Calu3 (cell line): ENCODE data around the gene FOXJ1. TPM values are rescaled to one million over a fixed set of nuclear protein-coding genes. Genes with fewer than 3 reads are reported as not detected.
A peak's percentile ranks its signal among the peaks of the same experiment; 100 is the strongest.

Experiments used
- BruUV-seq: library from RNA; stranded (reverse); fragments of 400-500 nt; replicated peaks from 2 replicates; lab custom pipeline; 2021; lab: Mats Ljungman, UMichigan
- CTCF ChIA-PET: fragments of 300-600 bp; sonication (Branson Sonifier 250); formaldehyde crosslinking; loops from one replicate; lab custom pipeline; 2022; ENCODE audit warnings: antibody characterized with exemption; lab: Charles Lee
- DNase-seq: peaks from one replicate; pipeline ENCODE4 v3.0.0; 2022
- H3K27ac Mint-ChIP-seq: one replicate; pipeline ENCODE4 v1.8.0; 2022; ENCODE audit warnings: mixed read lengths; ENCODE audit not compliant: unreplicated experiment
- H3K27me3 Mint-ChIP-seq: one replicate; pipeline ENCODE4 v1.8.0; 2022; ENCODE audit warnings: mixed read lengths; ENCODE audit not compliant: unreplicated experiment
- H3K36me3 Mint-ChIP-seq: one replicate; pipeline ENCODE4 v1.8.0; 2022; ENCODE audit warnings: mild to moderate bottlenecking, moderate library complexity, mixed read lengths; ENCODE audit not compliant: insufficient read depth, unreplicated experiment
- H3K4me1 Mint-ChIP-seq: one replicate; pipeline ENCODE4 v1.8.0; 2022; ENCODE audit warnings: mild to moderate bottlenecking, low read depth, mixed read lengths; ENCODE audit not compliant: unreplicated experiment
- H3K4me3 Mint-ChIP-seq: one replicate; pipeline ENCODE4 v1.8.0; 2022; ENCODE audit warnings: mild to moderate bottlenecking, low read depth, moderate library complexity, mixed read lengths; ENCODE audit not compliant: unreplicated experiment
- H3K9me3 Mint-ChIP-seq: one replicate; pipeline ENCODE4 v1.8.0; 2022; ENCODE audit warnings: low read depth, mixed read lengths; ENCODE audit not compliant: unreplicated experiment
- CTCF ChIP-seq: fragments of 200-600 bp; IDR thresholded peaks from one replicate; pipeline ENCODE4 v1.8.0; 2022; ENCODE audit warnings: antibody characterized with exemption; ENCODE audit not compliant: unreplicated experiment
- intact Hi-C: fragments of 100-400 bp; cut with micrococcal nuclease; formaldehyde crosslinking; loops from one replicate; pipeline ENCODE4 v1.10.0; 2022; ENCODE audit not compliant: unreplicated experiment
- total RNA-seq: library from RNA; stranded (reverse); gene quantifications from 2 replicates; pipeline ENCODE4 v1.2.3, GENCODE V29; 2022

FOXJ1 gene
- total RNA-seq, 1 experiment from 2014 or later: not detected

GRCh38 chr17:76104140-76104895 is 36.7 kb downstream of the FOXJ1 start:
- no peaks in the 10 kb centered on the region for H3K27me3 Mint-ChIP-seq
- DNase-seq: no peak
- peak overlapping the region; percentile 72 for H3K27ac Mint-ChIP-seq
- no peak for TF ChIP-seq CTCF
- no peaks in the 10 kb centered on the region for H3K9me3 Mint-ChIP-seq
- BruUV-seq: no TSS peak
- H3K4me3 Mint-ChIP-seq: peak overlapping the region; percentile 94
- H3K36me3 Mint-ChIP-seq: peaks cover 30% of the 10 kb centered on the region
- CTCF ChIA-PET: no interaction called here
- intact Hi-C loops: no loop called here
- no peaks in the 10 kb centered on the region for H3K4me1 Mint-ChIP-seq

DNA sequence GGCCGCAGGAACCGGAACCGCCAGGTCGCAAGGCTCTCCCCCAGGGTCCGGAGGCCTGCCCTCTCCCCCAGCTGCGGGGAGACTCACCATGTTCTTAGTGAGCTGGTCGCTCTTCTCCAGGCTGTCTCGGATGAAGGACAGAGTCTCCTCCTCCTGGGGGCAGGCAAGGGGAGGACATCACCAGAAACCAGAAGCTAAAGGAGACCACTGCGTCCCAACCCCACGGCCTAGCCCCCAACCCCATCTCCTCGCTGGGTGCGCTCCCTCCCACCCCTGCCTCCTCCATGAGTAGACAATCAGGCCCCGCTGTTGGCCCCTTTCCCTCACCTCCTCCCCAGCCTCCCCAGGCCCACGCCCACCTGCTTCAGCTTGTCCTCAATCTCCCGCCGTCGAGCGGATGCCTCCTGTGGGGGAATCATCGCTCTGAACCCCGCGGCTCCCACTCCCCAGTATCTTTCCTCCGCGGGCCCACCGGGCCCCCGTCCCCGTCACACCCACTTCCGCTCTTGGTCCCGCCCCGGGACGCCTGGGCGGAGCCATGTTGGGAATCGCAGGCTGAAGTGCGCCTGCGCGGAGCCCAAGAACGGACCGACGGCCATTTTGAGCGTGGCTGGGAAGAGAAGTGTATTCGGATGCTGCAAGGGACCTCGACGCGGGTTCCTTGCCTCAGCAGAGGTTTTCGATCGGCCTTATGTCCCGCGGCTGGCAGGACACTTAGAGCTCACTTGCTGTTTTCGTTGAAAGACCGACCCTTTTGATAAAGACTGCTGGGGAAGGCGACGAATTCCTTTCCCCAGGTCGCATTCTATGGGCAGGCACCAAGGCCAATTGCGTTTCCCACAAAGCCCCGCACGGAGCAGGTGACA is 37.5 kb downstream of the FOXJ1 start, which contains the start of gene EXOC7:
Gene EXOC7 (minus strand): TSS at position 514 of the 866 bp plus-strand sequence. CDS start 95 bp downstream, at position 419.
- no peaks in the 10 kb centered on the region for H3K4me1 Mint-ChIP-seq
- intact Hi-C loops: no loop called here
- H3K9me3 Mint-ChIP-seq: no peaks in the 10 kb centered on the region
- CTCF ChIA-PET: interaction anchor here (1.1 to 1.2 kb wide), 2 partner anchors 89 to 176 kb away, joined by 3 to 4 read pairs; no protein-coding TSS in a partner anchor
- TF ChIP-seq CTCF: no peak
- peak within 1 kb of the TSS; percentile 94 for H3K4me3 Mint-ChIP-seq
- BruUV-seq: no TSS peak
- H3K27me3 Mint-ChIP-seq: no peaks in the 10 kb centered on the region
- H3K36me3 Mint-ChIP-seq: peaks cover 35% of the 10 kb centered on the region
- peak; percentile 93 for DNase-seq
- H3K27ac Mint-ChIP-seq: peak within 1 kb of the TSS; percentile 72

DNA sequence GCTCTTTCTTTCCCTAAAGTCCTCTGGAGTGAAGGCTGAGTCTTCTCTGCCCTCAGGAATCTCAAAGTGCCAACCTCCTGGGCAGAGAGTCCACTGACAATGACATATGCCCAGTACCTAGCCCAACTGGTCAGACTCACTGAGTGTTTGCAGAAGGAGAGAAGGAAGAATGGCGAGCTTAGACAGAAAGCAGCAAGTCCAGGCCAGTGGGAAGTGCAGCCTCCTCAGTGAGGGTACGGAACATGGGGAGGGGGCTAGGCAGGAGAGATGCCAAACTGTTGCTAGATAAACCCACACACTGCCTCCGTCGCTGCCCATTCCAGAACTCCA is 38.1 kb downstream of the FOXJ1 start:
- H3K4me3 Mint-ChIP-seq: peak overlapping the region; percentile 94
- intact Hi-C loops: no loop called here

More for the DNA sequence above, 38.1 kb downstream of the FOXJ1 start:
- no peak for DNase-seq
- Mint-ChIP-seq H3K9me3 (no peaks in the 10 kb centered on the region), H3K27ac (peak overlapping the region; percentile 72), H3K4me1 (no peaks in the 10 kb centered on the region), H3K36me3 (peaks cover 41% of the 10 kb centered on the region), H3K27me3 (no peaks in the 10 kb centered on the region)
- BruUV-seq: no TSS peak
- CTCF ChIA-PET: interaction anchor here (1.1 to 1.2 kb wide), 2 partner anchors 89 to 177 kb away, joined by 3 to 4 read pairs; no protein-coding TSS in a partner anchor
- no peak for TF ChIP-seq CTCF
